Measurements from ENCODE around the gene LRMDA. TPM values are rescaled to one million over a fixed set of nuclear protein-coding genes. Genes with fewer than 3 reads are reported as not detected.

LRMDA gene
- total and polyA plus RNA-seq, 7 donors = 1.0 to 5.7 (median 2.5) TPM

DNA sequence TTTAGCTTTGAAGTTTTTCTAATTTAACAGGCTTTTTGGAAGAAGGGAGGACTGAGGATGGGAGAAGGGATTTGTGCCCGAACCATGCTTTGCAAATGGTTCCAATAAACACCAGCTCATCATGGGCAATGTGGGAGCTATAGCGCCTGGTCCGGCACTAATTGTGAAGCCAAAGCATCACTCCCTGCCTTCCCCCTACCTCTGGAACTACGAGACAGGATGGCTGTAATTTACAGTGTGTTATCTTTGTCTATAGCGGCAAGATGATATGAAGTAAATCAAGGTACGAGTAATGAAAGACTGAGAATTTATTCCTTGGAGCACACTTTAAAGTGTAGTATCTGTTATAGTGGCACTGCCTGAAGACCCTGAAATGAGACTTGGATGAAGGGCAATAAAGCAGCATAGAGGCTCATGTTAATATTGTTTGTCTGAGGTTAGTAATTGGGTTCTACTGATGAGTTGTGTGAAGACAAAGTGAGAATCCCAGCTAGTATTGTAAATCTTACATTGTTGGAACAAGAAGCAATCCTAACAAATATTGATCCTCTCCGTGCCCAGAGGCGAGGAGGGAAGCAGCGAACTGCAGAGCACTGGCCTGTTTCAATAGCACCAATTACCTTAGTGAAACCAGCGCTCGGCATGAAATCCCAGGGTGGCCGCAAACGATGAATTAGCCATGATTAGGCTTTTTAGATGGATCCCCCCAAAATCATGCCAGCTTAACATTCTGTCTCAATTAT is 507.1 kb downstream of the LRMDA start:
- Histone ChIP-seq H3K4me1 (no peaks in the 10 kb centered on the region), H3K27me3 (ENCODE audit: insufficient read depth in 3 of 3, low read length in 2 of 3) (peaks cover 0 to 5% (median 3%) of the 10 kb centered on the region in 3 donors), H3K27ac (no peak overlapping the region), H3K4me3 (no peak overlapping the region), H3K9me3 (no peaks in the 10 kb centered on the region), H3K36me3 (ENCODE audit: insufficient read depth in 1 of 2, low read depth in 1 of 2) (no peaks in the 10 kb centered on the region)
- TF ChIP-seq CTCF (IDR thresholded peaks at IDR 0.05) = no peak
- intact Hi-C loops (cut with DNase I) = no loop called here
- ATAC-seq (no peak), DNase-seq (no peak)
- WGBS, 3 donors = 80 to 84% (median 82%) methylated on average over 13 of the region's 13 CpGs

GRCh38 chr10:75939541-75939940 is 508.1 kb downstream of the LRMDA start:
- DNase-seq (no peak), ATAC-seq (no peak)
- Histone ChIP-seq H3K27me3 (ENCODE audit: insufficient read depth in 3 of 3, low read length in 2 of 3) (peaks cover 0 to 5% (median 3%) of the 10 kb centered on the region in 3 donors), H3K4me1 (no peaks in the 10 kb centered on the region), H3K4me3 (no peak overlapping the region), H3K27ac (no peak overlapping the region), H3K36me3 (ENCODE audit: insufficient read depth in 1 of 2, low read depth in 1 of 2) (no peaks in the 10 kb centered on the region), H3K9me3 (no peaks in the 10 kb centered on the region)
- TF ChIP-seq CTCF (IDR thresholded peaks at IDR 0.05) = no peak
- 59 to 68% (median 62%) methylated on average over 3 of the region's 3 CpGs for WGBS, 3 donors
- intact Hi-C loops (cut with DNase I) = no loop called here

DNA sequence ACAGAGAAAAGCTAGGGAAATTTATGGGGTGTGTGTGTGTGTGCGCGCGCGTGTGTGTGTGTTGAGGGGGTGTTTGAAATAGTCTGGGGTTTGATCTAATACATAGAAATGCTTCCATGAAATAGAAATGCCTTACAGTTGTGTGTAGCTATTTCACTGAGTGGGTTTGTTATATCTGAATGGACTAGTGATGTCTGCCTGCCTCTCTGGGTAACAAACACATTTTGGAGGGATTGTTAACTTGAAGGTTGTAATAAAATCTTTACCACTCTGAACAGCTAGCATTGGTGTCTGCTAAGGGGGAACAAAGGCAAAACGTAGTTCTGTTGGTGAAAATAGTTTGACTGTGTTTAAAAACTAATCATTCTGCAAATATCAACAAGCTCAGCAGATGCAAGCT is 509.3 kb downstream of the LRMDA start:
- H3K4me1 ChIP-seq = no peaks in the 10 kb centered on the region
- ATAC-seq = no peak
- no peaks in the 10 kb centered on the region for H3K36me3 ChIP-seq (ENCODE audit: insufficient read depth in 1 of 2, low read depth in 1 of 2)
- intact Hi-C loops (cut with DNase I) = no loop called here
- peaks cover 0 to 5% (median 3%) of the 10 kb centered on the region in 3 donors for H3K27me3 ChIP-seq (ENCODE audit: insufficient read depth in 3 of 3, low read length in 2 of 3)
- no peak overlapping the region for H3K4me3 ChIP-seq
- 87 to 90% (median 89%) methylated on average over 5 of the region's 5 CpGs for WGBS, 3 donors
- no peaks in the 10 kb centered on the region for H3K9me3 ChIP-seq
- DNase-seq = no peak
- no peak for TF ChIP-seq CTCF (IDR thresholded peaks at IDR 0.05)
- H3K27ac ChIP-seq = no peak overlapping the region

DNA sequence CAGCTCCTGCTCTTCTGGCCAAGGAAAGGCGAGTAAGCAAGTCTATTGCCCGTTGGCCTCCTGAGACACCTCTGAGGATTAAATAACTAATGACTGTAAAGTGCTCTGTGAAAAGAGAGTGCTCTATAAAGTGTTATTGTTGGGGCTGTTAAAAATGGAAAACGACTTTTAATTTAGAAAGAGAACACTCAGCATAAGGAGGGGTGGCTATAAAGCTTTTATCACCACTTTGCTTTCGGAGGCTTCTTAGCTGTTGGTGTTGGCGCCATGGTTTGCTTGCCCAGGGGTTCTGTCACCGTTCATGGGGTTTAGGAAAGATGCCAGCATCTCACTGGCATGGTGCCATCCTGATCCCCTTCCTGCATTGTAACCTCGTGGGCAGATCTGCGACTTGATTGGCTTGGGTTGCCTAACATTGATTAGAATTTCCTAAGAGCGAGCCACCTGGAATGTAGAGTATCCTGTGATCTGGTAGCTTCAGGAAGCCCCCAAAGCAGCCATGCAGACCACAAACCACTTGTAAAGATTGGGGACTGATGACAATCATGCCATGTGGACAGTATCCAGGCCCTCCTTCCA is 509.9 kb downstream of the LRMDA start:
- Histone ChIP-seq H3K9me3 (no peaks in the 10 kb centered on the region), H3K27ac (no peak overlapping the region), H3K4me3 (no peak overlapping the region), H3K36me3 (ENCODE audit: insufficient read depth in 1 of 2, low read depth in 1 of 2) (no peaks in the 10 kb centered on the region), H3K27me3 (ENCODE audit: insufficient read depth in 3 of 3, low read length in 2 of 3) (peaks cover 0 to 5% (median 3%) of the 10 kb centered on the region in 3 donors), H3K4me1 (no peaks in the 10 kb centered on the region)
- DNase-seq = no peak
- no peak for TF ChIP-seq CTCF (IDR thresholded peaks at IDR 0.05)
- 50 to 57% (median 52%) methylated on average over 9 of the region's 9 CpGs for WGBS, 3 donors
- no peak for ATAC-seq
- intact Hi-C loops (cut with DNase I) = no loop called here
